NCI-H2171 (cell line): ENCODE results near the gene ODC1.
"Not testable (repeated sequence)": the region's sequence is repeated elsewhere in the genome, so short reads cannot be mapped to it uniquely, and the experiment has no call there.

ENCODE experiments used
- DNase-seq: peaks from one replicate; lab custom pipeline; 2025; lab: John Stamatoyannopoulos, UW

ODC1 gene

DNA sequence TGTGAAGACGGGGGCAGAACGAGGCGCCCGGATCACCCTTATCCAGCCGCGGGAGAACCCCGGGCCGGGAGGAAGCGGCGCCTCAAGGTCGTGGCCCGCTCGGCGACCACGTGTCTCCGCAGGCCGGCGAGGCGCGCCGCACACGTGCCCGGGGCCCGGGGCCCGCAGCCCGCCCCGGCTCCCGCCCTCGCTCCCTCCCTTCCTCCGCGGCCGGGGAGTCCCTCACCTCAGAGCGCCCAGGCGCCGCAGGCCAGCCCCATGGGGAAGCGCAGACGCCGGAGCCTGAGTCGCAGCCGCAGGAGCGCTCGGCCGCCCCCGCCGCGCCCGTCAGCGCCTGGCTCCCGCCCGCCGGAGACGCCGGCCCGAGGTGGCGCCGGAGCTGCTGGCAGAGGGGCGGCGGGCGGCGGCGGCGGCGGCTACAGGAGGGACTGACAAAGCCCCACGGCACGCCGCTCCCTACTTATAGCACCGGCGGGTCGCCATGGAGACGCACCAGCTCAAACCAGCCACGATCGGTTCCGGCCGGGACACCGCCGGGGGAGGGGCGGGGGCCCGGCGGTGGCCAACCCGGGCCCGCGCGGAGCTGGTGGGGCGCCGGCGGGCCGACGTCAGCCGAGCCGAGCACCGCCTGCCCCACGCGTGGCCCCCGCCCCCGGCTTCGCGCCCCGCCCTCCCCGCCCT is at the start of gene ODC1:
Gene ODC1 (minus strand): TSS at position 433 of the 681 bp plus-strand sequence. CDS start 3,295 bp downstream, outside the sequence.
- DNase-seq: peak; percentile 99

DNA sequence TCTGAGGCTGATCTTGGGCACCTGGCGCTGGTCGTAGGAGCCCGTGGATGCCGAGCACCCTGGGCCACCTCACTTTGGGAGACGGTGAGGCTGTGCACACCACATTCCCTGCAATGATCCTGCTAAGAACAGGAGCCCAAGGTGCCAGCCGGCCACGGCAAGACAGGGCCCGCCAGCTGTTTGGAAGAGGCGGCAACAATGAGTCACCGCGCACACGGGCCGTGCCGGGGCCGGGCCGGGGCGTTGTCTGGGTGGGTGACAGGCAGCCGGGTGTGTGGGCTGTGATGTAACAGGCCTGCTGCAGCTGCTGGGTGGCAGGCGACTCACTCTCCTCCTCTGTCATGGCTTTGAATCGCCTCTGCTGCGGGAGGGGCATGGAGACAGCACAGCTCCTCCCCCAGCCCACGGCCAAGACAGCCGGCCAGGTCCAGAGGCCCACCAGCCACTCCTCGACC is 49.7 kb upstream of the ODC1 start:
- DNase-seq: peak; percentile 93

DNA sequence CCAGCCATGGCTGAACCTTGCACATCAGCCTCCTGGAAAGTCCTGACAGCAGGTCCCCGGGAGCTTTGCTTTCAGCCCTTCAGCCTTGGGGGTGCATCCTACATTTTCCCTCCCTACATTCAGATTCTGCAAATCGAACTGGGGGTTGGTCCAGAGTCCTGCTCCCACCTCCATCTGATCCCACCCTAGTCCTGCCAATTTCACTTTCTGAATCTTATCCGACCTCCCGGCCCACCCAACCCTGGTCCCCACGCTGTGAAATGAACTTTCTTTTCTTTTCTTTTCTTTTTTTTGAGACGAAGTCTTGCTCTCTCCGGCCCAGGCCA is 47.8 kb upstream of the ODC1 start:
- DNase-seq: no peak

DNA sequence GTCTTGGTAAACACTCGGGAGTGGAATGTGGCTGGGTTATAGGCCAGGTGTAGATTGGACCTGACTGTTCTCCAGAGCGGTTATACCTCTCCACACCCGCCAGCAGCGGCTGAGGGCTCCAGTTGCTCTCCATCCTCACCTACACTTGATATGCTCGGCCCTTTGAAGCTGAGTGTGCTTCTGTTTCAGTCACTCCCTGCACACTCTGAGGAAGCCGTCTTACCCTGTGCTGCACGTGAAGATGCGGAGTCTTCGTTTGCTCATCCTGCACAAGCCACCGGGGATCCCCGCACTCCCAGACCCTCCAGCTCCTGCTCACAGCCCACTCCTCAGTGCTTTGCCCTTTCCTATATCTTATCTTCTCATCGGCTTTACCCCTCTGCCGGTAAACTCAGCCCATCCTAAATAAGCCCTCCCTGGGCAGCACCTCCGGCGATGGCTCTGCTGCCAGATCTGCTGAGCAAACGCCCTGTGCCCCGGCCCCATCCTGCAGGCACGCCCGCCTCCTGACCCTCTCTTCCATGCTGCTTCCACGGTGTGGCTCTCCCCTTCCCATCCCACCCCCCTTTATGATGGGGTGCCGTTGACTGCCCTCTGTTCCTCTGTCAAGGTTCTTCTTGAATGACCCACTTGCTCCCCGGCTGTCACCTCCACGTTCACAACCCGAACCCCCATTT is 47.3 kb upstream of the ODC1 start:
- DNase-seq: no peak

DNA sequence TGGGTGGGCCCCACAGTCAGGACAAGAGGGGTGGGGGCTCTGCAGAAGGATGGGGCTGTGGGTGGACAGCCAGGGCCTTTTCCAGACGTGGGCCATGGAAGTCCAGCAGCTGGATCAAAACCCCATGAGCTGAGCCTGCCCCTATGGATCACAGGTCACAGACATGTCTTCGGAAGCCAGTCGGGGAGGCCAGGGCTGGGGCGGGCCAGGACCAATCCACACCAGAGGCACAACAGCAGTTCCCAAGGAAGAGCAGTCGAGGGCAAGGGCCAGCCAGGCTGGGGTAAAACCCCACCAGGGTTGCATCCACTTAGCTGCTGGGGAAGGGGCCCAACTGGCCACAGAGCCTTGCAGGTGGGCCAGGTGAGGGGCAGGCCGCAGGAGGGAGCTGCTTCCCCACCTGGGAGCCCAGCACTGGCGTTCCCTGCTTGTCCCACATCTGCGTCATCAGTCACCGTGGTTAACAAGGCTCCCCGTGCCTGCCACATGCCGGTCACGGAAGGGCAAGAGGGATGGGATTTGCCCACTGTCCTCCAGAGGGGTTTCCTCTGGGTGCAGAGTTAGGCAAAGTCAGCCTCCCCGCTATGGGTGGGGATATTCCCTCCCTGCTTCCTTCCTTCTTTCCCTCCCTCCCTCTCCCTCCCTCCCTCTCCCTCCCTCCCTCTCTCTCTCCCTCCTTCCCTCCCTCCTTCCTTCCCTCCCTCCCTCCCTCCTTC is 46.4 kb upstream of the ODC1 start:
- no peak for DNase-seq

DNA sequence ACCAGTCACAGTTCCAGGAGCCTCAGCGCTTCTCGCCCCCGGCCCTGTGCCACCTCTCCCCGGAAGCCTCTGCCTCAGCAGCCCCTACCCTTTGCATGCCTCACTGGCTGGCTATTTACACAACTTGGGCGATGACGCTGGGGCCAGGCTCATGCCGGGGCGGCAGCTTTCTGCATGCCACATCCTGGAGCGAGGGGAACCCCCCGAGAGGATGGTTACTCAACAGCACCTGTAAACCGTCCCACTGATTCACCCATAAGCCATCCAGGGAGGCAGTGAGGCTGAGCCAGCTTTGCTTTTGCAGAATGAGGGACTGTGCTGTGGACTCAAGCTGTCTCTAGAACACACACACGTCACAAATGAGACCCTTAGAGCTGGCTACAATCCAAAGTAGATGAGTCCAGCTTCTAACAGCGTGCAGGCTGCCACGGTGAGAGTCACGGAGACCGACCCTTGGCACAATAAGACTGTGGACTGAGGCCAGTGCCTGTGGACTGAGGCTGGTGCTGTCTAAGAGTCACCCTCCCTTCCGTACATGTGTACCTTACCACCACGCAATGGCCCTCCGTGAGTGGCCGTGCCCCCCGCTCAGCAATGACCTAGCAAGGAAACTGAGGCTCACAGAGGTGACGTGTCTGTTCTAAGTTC is 45.6 kb upstream of the ODC1 start:
- no peak for DNase-seq

DNA sequence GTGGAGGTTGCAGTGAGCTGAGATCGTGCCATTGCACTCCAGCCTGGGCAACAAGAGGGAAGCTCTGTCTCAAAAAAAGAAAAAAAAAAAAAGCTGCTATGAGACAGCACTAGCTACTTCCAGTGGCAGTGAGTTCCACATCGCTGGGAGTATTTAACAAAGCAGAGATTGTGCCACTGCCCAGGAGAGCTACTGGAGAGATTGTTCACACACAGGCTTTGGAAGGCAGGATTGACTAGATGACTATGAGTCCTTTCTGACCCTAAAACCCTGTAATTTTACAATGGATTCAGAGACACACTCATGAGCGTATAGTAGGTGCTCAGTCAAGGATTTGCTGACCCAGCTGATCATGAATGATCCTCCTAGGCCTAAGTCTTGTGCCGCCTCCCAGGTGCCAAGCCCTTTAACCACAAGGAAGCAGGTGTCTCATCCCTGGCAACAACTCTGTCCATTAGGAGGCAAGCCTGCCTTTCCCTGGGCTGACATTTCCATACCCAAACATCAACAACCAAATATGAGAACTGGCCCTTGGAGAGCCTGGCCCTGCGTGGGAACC is 45.0 kb upstream of the ODC1 start:
- DNase-seq: no peak

DNA sequence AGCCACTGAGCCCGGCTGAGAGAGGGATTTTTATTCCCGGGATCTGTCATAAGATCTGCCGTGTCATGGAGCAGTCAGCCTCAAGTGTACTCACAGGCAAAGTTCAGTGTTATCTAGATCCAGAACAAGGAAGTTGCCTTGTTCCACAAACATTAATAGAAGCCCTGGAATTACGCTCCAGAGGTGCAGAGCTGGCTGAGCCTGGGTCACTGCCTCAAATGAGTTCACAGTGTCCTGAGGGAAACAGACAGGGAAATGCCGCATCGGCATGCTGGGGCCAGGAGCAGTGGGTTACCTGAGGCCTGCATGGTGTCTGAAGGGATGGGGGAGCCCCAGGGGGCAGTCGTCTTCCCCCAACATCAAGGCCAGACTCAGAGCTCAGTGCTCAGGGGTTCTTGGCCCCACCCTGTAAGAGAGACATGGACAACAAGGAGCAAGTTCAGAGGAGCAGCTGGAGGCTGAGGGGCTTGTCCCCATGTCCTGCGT is 42.7 kb upstream of the ODC1 start:
- no peak for DNase-seq

DNA sequence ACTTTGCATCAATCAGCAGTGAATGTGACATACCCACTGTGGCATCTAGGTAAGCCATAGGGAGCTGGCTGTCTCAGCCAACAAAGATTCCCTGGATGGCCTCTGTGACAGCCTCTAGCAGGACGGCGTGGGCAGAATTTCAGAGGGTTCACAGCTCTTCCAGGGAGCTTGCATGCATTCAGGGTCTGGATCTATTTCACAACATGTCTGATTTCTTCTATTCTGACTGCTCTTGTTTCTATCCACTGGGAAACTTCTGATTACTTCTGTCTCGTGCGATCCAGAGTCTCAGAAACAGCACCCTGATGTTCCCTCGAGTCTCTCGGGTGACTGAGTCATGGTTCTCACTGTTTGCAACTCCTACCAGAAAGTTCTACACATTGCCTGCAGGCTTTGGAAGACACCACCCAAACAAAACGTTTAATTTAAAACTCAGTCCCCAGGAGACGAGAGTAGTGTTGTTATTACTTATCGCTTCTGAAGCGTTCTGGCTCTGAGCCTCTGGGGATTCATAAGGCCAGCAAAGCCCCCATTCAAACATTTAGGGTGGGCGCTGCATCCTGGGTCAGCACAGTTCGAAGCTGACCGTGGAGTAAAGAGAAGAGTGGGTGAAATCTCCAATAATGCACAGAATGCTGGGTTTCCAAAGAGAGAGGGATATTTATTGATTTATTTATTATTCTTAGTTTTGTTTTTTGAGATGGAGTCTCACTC is 41.9 kb upstream of the ODC1 start:
- DNase-seq: no peak

DNA sequence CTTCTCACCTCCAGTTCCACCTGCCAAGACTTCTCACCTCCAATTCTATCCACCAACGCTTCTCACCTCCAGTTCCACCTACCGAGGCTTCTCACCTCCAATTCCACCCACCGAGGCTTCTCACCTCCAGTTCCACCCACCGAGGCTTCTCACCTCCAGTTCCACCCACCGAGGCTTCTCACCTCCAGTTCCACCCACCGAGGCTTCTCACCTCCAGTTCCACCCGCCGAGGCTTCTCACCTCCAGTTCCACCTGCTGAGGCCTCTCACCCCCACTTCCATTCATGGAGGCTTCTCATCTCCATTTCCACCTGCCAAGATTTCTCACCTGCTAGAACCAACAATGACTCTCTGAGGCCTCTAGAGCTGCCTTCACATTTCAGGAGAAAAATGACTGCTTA is 40.0 kb upstream of the ODC1 start:
- DNase-seq: not testable (repeated sequence)

DNA sequence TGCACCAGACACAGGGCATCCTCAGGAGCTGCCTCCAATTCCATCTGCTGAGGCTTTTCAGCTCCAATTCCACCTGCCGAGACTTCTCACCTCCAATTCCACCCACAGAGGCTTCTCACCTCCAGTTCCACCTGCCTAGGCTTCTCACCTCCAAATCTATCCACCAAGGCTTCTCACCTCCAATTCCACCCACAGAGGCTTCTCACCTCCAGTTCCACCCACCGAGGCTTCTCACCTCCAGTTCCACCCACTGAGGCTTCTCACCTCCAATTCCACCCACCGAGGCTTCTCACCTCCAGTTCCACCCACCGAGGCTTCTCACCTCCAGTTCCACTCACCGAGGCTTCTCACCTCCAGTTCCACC is 39.6 kb upstream of the ODC1 start:
- DNase-seq: not testable (repeated sequence)

DNA sequence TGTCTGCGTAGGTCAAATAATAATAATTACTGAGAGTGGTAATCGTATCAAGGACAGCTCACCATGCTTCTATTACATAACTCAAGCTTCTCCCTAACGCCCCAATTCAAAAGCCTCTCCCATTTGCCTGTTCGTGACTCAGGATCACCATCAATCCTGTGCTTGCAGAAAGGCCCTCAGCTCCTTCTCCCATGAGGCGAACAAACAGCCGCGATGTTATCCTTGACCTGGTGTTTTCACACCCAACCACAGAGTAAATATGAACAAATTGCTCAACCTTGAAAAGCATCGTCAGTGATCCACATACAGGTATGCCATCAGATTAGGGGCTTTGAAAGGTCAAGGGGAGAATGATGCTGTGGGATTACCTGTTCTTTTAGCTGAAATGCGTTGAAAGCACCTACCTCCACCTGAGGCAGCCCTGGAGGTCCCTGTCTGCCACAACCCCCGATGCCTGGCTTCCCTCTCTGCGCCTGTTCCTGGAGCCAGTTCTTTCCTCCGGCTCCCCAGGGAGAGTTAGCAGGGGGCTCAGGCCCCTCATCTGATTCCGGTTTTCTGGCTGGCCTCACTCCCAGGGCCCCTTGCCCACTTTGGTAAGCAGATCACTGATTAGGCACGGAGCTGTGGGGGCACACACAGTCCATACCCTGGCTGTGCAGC is 39.1 kb upstream of the ODC1 start:
- DNase-seq: no peak

DNA sequence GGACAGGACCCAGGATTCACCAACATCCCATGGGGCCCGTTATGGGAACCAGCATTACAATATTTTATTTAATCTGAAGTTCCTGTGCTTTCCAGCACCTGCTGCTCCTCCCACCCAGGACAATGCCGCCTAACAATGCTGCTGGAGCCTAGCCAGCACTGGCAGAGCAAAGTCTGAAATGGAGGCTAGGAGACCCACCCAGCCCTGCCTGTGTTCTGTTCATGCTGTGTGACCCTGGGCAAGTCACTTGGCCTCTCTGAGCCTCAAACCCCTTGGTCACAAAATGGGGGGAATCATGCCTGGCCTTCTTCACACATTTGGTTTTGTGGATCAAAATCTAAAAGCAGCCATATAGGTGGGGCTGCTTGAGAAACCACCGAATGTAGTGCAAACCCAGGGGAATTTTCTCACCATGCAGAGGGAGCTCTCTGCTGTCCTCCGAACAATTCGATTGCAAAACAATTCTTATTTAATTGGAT is 38.5 kb upstream of the ODC1 start:
- DNase-seq: no peak

DNA sequence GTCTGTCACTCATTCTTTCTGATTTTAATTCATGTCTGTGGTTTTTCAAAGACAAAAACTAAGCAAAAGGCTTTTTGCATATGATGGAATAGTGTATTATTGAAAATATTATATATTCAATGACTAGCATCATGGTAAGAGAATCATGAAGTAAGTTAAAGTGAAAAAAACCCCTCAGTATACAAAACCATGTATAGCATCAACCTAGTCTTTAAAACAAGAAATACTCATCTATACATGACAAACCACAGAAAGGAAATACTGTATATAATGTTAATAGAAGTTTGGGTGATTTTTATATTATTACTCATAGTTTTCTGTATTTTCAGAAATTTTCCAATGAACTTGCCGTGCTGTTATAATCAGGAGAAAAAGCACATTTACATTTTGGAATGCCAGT is 38.0 kb upstream of the ODC1 start:
- no peak for DNase-seq

DNA sequence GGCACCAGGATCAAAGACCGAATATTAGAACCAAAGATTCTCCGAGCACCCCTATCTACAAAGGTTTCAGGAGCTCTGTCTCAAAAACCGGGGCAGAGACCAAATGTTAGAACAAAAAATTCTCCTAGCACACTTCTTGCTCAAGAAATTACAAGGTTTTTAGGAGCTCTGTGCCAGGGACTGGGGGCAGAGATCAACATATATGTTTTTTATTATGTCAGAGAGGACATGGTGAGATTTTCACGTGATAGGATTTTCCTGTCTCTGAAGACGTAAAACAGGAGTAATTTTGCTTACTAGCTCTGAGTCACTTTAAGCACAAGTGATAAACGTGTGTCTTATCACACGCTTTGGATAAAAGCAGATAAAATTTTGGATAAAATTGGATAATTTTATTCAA is 34.8 kb upstream of the ODC1 start:
- no peak for DNase-seq

DNA sequence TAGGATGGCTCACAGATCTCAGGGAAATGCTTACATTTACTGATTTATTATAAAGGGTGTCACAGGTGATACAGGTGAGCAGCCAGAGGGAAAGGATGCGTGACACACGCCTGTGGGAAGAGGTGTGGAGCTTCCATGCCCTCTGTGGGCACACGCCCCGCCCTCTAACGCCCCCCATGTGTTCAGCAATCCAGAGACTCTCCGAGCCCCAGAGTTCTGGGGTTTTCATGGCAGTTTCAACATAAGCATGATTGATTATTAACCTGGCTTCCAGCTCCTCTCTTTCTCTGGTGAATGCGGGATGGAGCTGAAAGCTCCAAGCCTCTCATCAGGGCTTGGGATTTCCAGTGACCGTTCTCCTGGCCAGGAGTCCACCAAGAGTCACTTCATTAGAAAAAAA is 34.3 kb upstream of the ODC1 start:
- no peak for DNase-seq

DNA sequence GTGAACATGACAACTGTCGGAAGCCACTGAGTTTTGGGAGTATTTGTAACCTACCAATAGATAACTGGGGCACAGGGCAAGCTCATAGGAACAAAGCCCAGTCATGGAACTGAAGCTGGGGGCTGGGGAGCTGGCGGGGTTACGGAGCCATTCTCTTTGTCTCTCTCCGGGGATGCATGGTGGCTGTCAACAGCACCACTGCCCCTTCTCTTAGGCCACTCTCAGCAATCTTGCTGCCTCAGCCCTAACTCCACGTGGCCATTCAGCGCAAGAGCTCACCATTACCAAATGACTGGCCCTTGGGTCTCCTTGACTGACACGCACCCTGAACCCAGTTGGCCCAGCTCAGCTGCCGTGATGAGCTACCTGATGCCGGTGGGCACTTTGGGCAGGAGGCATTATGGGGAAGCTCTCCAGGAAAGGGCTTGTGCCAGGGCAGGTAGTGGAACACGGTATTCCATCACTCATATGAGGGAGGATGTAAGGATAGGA is 33.6 kb upstream of the ODC1 start:
- no peak for DNase-seq

DNA sequence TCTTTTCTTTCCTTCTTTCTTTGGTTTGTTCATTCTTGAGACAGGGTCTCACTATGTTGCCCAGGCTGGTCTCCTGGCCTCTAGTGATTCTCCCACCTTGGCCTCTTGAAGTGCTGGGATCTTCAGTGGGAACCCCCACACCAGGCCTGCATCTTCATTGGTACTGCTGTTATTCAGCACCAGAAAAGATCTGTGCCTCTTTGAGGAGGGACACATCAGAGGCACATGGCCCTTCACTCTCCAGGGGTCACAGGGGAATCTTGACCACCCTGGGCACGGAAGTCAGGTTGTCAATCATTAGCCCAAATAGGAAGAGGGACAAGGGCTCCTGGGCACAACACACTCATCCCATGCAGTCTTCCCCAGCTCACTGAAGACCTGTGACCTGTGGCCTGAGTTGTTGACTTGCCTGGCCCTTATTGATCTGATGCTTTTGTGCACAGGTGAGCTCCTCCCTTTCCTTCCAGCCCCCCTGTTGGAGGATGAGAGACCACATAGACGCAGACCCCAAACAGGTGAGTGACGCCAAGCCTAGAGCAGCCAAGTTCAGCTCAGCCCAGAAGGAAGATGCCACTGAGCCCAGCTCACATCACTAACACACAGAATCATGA is 33.0 kb upstream of the ODC1 start:
- no peak for DNase-seq

DNA sequence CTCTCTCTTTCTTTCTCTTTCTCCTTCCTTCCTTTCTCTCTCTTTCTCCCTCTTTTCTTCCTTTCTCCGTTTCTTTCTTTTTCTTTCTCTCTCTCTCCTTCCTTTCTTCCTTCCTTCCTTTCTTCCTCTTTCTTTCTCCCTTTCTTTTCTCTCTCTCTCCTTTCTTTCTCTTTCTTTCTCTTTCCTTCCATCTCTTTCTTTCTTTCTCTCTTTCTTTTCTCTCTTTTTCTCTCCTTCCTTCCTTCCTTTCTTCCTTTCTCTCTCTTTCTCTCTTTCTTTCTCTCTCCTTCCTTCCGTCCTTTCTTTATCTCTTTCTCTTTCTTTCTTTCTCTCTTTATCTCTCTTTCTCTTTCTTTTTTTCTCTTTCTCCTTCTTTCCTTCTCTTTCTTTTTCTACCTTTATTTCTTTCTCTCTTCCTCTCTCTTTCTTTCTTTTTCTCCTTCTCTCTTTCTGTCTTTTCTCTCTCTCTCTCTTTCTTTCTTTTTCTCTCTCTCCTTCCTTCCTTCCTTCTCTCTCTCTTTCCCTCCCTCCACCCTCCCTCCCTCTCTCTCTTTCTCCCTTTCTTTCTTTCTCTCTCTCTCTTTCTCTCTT is 32.3 kb upstream of the ODC1 start:
- DNase-seq: no peak

DNA sequence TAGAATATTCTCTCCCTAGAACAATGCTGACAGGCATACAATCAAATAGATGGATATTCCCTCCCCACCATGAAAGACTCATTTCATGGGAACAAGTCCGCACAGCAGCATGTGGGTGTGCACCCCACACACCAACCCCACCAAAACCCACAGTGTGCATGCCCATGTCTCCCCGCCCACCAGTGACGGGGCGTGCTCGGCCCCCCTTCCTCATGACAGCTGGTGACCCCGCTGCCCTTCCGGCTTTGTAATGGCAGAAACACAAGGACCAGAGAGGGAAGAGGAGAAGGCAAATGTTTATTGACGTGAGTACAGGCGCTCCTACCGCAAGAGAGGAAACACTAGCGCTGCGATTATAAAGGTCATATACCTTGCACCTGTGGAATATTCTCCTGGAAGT is 30.8 kb upstream of the ODC1 start:
- no peak for DNase-seq
